NB4 (cell line): ENCODE results near the gene SPEM2.

ENCODE experiments used
- MAX ChIP-seq: IDR thresholded peaks from 2 replicates; pipeline ENCODE4 v1.6.1; 2011; ENCODE audit warnings: low read depth, low read length
- POLR2A ChIP-seq: IDR thresholded peaks from 2 replicates; pipeline ENCODE4 v1.6.1; 2011; ENCODE audit warnings: mild to moderate bottlenecking; ENCODE audit not compliant: insufficient read length; ENCODE audit errors: extremely low read depth
- TF ChIP-seq, protein P1 (sequence below): IDR thresholded peaks from one replicate; pipeline ENCODE4 v1.5.1; 2012; ENCODE audit warnings: low read depth, low read length

GRCh38 chr17:7403727-7403976 is 21.8 kb upstream of the SPEM2 start:
- TF ChIP-seq MAX (no peak), POLR2A (no peak)
- TF ChIP-seq, protein P1, sequence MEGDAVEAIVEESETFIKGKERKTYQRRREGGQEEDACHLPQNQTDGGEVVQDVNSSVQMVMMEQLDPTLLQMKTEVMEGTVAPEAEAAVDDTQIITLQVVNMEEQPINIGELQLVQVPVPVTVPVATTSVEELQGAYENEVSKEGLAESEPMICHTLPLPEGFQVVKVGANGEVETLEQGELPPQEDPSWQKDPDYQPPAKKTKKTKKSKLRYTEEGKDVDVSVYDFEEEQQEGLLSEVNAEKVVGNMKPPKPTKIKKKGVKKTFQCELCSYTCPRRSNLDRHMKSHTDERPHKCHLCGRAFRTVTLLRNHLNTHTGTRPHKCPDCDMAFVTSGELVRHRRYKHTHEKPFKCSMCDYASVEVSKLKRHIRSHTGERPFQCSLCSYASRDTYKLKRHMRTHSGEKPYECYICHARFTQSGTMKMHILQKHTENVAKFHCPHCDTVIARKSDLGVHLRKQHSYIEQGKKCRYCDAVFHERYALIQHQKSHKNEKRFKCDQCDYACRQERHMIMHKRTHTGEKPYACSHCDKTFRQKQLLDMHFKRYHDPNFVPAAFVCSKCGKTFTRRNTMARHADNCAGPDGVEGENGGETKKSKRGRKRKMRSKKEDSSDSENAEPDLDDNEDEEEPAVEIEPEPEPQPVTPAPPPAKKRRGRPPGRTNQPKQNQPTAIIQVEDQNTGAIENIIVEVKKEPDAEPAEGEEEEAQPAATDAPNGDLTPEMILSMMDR: no peak
